Neural progenitor cell (in vitro differentiated cells): ENCODE results near the gene COL24A1. TPM values are rescaled to one million over a fixed set of nuclear protein-coding genes. Genes with fewer than 3 reads are reported as not detected.
A peak's percentile ranks its signal among the peaks of the same experiment; 100 is the strongest.

Experiments
- DNase-seq: peaks from one replicate; pipeline ENCODE4 v3.0.0-alpha.2; 2016; ENCODE audit warnings: low spot score
- H2AFZ ChIP-seq: fragments of 200-600 bp; sonication (generic); replicated peaks from 2 replicates; pipeline ENCODE4 v1.6.1; 2016; ENCODE audit warnings: antibody characterized with exemption
- H3F3A ChIP-seq: fragments of 200-600 bp; sonication (generic); 2 replicates; pipeline ENCODE4 v1.6.1; 2016; ENCODE audit warnings: antibody characterized with exemption, low read depth
- H3K27ac ChIP-seq: fragments of 200-600 bp; sonication (generic); 2 replicates; pipeline ENCODE4 v1.5.1; 2016; ENCODE audit warnings: mild to moderate bottlenecking
- H3K27me3 ChIP-seq: fragments of 200-600 bp; sonication (generic); 2 replicates; pipeline ENCODE4 v1.6.1; 2016; ENCODE audit warnings: mild to moderate bottlenecking, moderate library complexity
- H3K36me3 ChIP-seq: fragments of 200-600 bp; sonication (generic); 2 replicates; pipeline ENCODE4 v1.5.1; 2016
- H3K4me1 ChIP-seq: fragments of 200-600 bp; sonication (generic); 2 replicates; pipeline ENCODE4 v1.6.1; 2016; ENCODE audit warnings: mixed run types
- H3K4me2 ChIP-seq: fragments of 200-600 bp; sonication (generic); 2 replicates; pipeline ENCODE4 v1.6.1; 2016
- H3K4me3 ChIP-seq: fragments of 200-600 bp; sonication (generic); 2 replicates; pipeline ENCODE4 v1.5.1; 2016
- H3K79me2 ChIP-seq: fragments of 200-600 bp; sonication (generic); 2 replicates; pipeline ENCODE4 v1.6.1; 2016; ENCODE audit warnings: low read depth
- H3K9ac ChIP-seq: fragments of 200-600 bp; sonication (generic); 2 replicates; pipeline ENCODE4 v1.6.1; 2016
- H3K9me3 ChIP-seq: fragments of 200-600 bp; sonication (generic); 2 replicates; pipeline ENCODE4 v1.5.1; 2016; ENCODE audit warnings: low read depth
- H4K20me1 ChIP-seq: fragments of 200-600 bp; sonication (generic); 2 replicates; pipeline ENCODE4 v1.6.1; 2016; ENCODE audit warnings: low read depth
- H3K27ac Mint-ChIP-seq: 3 replicates; pipeline ENCODE4 v1.8.0; 2021; ENCODE audit warnings: mixed read lengths
- H3K27me3 Mint-ChIP-seq: 2 replicates; pipeline ENCODE4 v1.8.0; 2022; ENCODE audit warnings: low read depth, mild to moderate bottlenecking, inconsistent platforms, moderate library complexity, mixed read lengths; ENCODE audit not compliant: insufficient read depth
- H3K36me3 Mint-ChIP-seq: 3 replicates; pipeline ENCODE4 v1.8.0; 2021; ENCODE audit warnings: mixed read lengths
- H3K4me1 Mint-ChIP-seq: 3 replicates; pipeline ENCODE4 v1.8.0; 2021; ENCODE audit warnings: mixed read lengths
- H3K4me3 Mint-ChIP-seq: 3 replicates; pipeline ENCODE4 v1.8.0; 2021; ENCODE audit warnings: mild to moderate bottlenecking, moderate library complexity, mixed read lengths
- H3K9me3 Mint-ChIP-seq: 3 replicates; pipeline ENCODE4 v1.8.0; 2020; ENCODE audit warnings: mixed read lengths
- CTCF ChIP-seq: fragments of 200-600 bp; sonication (generic); IDR thresholded peaks from 2 replicates; pipeline ENCODE4 v1.5.1; 2017; ENCODE audit warnings: antibody characterized with exemption, mild to moderate bottlenecking
- EZH2 ChIP-seq: fragments of 200-600 bp; sonication (generic); IDR thresholded peaks from 2 replicates; pipeline ENCODE4 v1.6.1; 2017; ENCODE audit warnings: antibody characterized with exemption, mild to moderate bottlenecking, moderate library complexity
- EZH2phosphoT487 ChIP-seq: fragments of 200-600 bp; sonication (generic); IDR thresholded peaks from 2 replicates; pipeline ENCODE4 v1.6.1; 2017; ENCODE audit warnings: antibody characterized with exemption
- total RNA-seq: library from RNA; depleted of rRNA; stranded (reverse); fragments of >200 nt; gene quantifications from 2 replicates; pipeline ENCODE4 v1.2.3, GENCODE V29; 2015; ENCODE audit warnings: low replicate concordance

COL24A1 gene
- total RNA-seq, 1 donor from 2014 or later: not detected

GRCh38 chr1:85700422-85700821, 456.1 kb downstream of the COL24A1 start:
- H3K9ac ChIP-seq: no peak overlapping the region
- TF ChIP-seq EZH2phosphoT487 (no peak), EZH2 (no peak), CTCF (no peak)
- H3K36me3 ChIP-seq: peaks cover 45% of the 10 kb centered on the region
- no peaks in the 10 kb centered on the region for H3K9me3 ChIP-seq
- no peak overlapping the region for H3K27ac Mint-ChIP-seq
- H3K36me3 Mint-ChIP-seq: peaks cover 28% of the 10 kb centered on the region
- no peak overlapping the region for H3K4me3 Mint-ChIP-seq
- no peak overlapping the region for H2AFZ ChIP-seq
- H3K9me3 Mint-ChIP-seq: no peaks in the 10 kb centered on the region
- no peaks in the 10 kb centered on the region for H3K27me3 ChIP-seq
- H3K27ac ChIP-seq: no peak overlapping the region
- H4K20me1 ChIP-seq: no peaks in the 10 kb centered on the region
- DNase-seq: no peak
- H3F3A ChIP-seq: no peaks in the 10 kb centered on the region
- no peaks in the 10 kb centered on the region for H3K4me1 ChIP-seq
- H3K27me3 Mint-ChIP-seq: peaks cover 2% of the 10 kb centered on the region
- H3K4me3 ChIP-seq: no peak overlapping the region
- peaks cover 51% of the 10 kb centered on the region for H3K79me2 ChIP-seq
- H3K4me1 Mint-ChIP-seq: no peaks in the 10 kb centered on the region
- H3K4me2 ChIP-seq: no peak overlapping the region

GRCh38 chr1:85697895-85698294, 458.7 kb downstream of the COL24A1 start:
- DNase-seq: no peak
- H4K20me1 ChIP-seq: no peaks in the 10 kb centered on the region
- H3K9ac ChIP-seq: no peak overlapping the region
- TF ChIP-seq CTCF (no peak), EZH2phosphoT487 (no peak), EZH2 (no peak)
- no peak overlapping the region for H3K4me2 ChIP-seq
- Mint-ChIP-seq H3K27me3 (peaks cover 2% of the 10 kb centered on the region), H3K4me3 (no peak overlapping the region), H3K4me1 (no peaks in the 10 kb centered on the region), H3K9me3 (no peaks in the 10 kb centered on the region), H3K36me3 (peaks cover 18% of the 10 kb centered on the region), H3K27ac (no peak overlapping the region)
- H3K79me2 ChIP-seq: peaks cover 27% of the 10 kb centered on the region
- no peaks in the 10 kb centered on the region for H3K4me1 ChIP-seq
- no peaks in the 10 kb centered on the region for H3F3A ChIP-seq
- H3K36me3 ChIP-seq: peaks cover 27% of the 10 kb centered on the region
- H2AFZ ChIP-seq: no peak overlapping the region
- H3K27ac ChIP-seq: no peak overlapping the region
- H3K27me3 ChIP-seq: no peaks in the 10 kb centered on the region
- no peak overlapping the region for H3K4me3 ChIP-seq
- no peaks in the 10 kb centered on the region for H3K9me3 ChIP-seq

GRCh38 chr1:85692730-85693314, 463.8 kb downstream of the COL24A1 start:
- H3K9me3 Mint-ChIP-seq: no peaks in the 10 kb centered on the region
- no peaks in the 10 kb centered on the region for H3K9me3 ChIP-seq
- H3K27ac ChIP-seq: no peak overlapping the region
- no peak overlapping the region for H3K4me2 ChIP-seq
- no peaks in the 10 kb centered on the region for H3K27me3 ChIP-seq
- H3F3A ChIP-seq: no peaks in the 10 kb centered on the region
- no peaks in the 10 kb centered on the region for H3K4me1 ChIP-seq
- H3K36me3 Mint-ChIP-seq: peaks cover 10% of the 10 kb centered on the region
- H3K36me3 ChIP-seq: peaks cover 7% of the 10 kb centered on the region
- peaks cover 4% of the 10 kb centered on the region for H3K79me2 ChIP-seq
- no peaks in the 10 kb centered on the region for H4K20me1 ChIP-seq
- H2AFZ ChIP-seq: no peak overlapping the region
- no peaks in the 10 kb centered on the region for H3K27me3 Mint-ChIP-seq
- H3K4me3 Mint-ChIP-seq: no peak overlapping the region
- H3K4me3 ChIP-seq: no peak overlapping the region
- no peak overlapping the region for H3K9ac ChIP-seq
- no peak for DNase-seq
- no peaks in the 10 kb centered on the region for H3K4me1 Mint-ChIP-seq
- peak; percentile 46 for TF ChIP-seq CTCF
- TF ChIP-seq EZH2: no peak
- H3K27ac Mint-ChIP-seq: no peak overlapping the region
